ENCODE results near the gene BTBD2. TPM values are rescaled to one million over a fixed set of nuclear protein-coding genes. Genes with fewer than 3 reads are reported as not detected.
"Not testable (repeated sequence)": the region's sequence is repeated elsewhere in the genome, so short reads cannot be mapped to it uniquely, and the experiment has no call there.

BTBD2 gene
- polyA plus RNA-seq, 1 donor = 83.9 TPM

GRCh38 chr19:2012941-2013682 is 2.4 kb downstream of the BTBD2 start:
- no peak for DNase-seq

- no peak for DNase-seq
Observed at GRCh38 chr19:2011169-2011568, 4.3 kb downstream of the BTBD2 start.

GRCh38 chr19:2010135-2010668 is 5.3 kb downstream of the BTBD2 start:
- DNase-seq = no peak

- no peak for DNase-seq
Observed at GRCh38 chr19:2003874-2004273, 11.6 kb downstream of the BTBD2 start.

- no peak for DNase-seq
Observed at GRCh38 chr19:1999856-2000515, 15.5 kb downstream of the BTBD2 start.

GRCh38 chr19:1998712-1999708 is 16.5 kb downstream of the BTBD2 start:
- no peak for DNase-seq

- no peak for DNase-seq
Observed at GRCh38 chr19:1997353-1998233, 17.9 kb downstream of the BTBD2 start.

GRCh38 chr19:1992759-1993260 is 22.7 kb downstream of the BTBD2 start:
- DNase-seq = no peak

- DNase-seq = no peak
Observed at GRCh38 chr19:1991018-1991913, 24.2 kb downstream of the BTBD2 start.

- DNase-seq = no peak
Observed at GRCh38 chr19:1990230-1991017, 25.1 kb downstream of the BTBD2 start.

GRCh38 chr19:1989513-1990229 is 25.8 kb downstream of the BTBD2 start:
- no peak for DNase-seq

- DNase-seq = not testable (repeated sequence)
Observed at GRCh38 chr19:1988464-1988863, 27.1 kb downstream of the BTBD2 start.

GRCh38 chr19:1987197-1988187 is 28.0 kb downstream of the BTBD2 start:
- DNase-seq = no peak

- no peak for DNase-seq
Observed at GRCh38 chr19:1986357-1987162, 29.0 kb downstream of the BTBD2 start.

- DNase-seq = no peak
Observed at GRCh38 chr19:1985588-1986356, 29.7 kb downstream of the BTBD2 start.

- no peak for DNase-seq
Observed at GRCh38 chr19:1984357-1984756, 31.2 kb downstream of the BTBD2 start.
